Motor neuron (in vitro differentiated cells): ENCODE data around the gene SLC35G6. TPM values are rescaled to one million over a fixed set of nuclear protein-coding genes. Genes with fewer than 3 reads are reported as not detected.
"Not testable (repeated sequence)": the region's sequence is repeated elsewhere in the genome, so short reads cannot be mapped to it uniquely, and the experiment has no call there.

Experiments
- ATAC-seq, 8 experiments: fragments of 200-7000 bp; cut with Tn5 transposase; replicated peaks in 6 of 8; 2 replicates each; pipeline ENCODE4 v1.8.0; 2021; ENCODE audit warnings: mild to moderate bottlenecking in 8 of 8, moderate library complexity in 8 of 8
- H3K27ac ChIP-seq, 2 donors: fragments of 250-450 bp; sonication (Bioruptor Pico); 2 replicates each; pipeline ENCODE4 v1.9.0; 2021; ENCODE audit warnings: antibody characterized with exemption in 2 of 2, mild to moderate bottlenecking in 2 of 2, moderate library complexity in 1 of 2
- H3K4me1 ChIP-seq, 2 donors: fragments of 250-450 bp; sonication (Bioruptor Pico); replicated peaks in 1 of 2; 2 replicates each; pipeline ENCODE4 v1.6.1; 2021; ENCODE audit warnings: antibody characterized with exemption in 2 of 2, mild to moderate bottlenecking in 2 of 2, moderate library complexity in 1 of 2
- H3K4me3 ChIP-seq, 5 donors: fragments of 250-450 bp; sonication (Bioruptor Pico); 2 replicates each; pipeline ENCODE4 v1.9.0; 2021; ENCODE audit warnings: antibody characterized with exemption in 5 of 5, mild to moderate bottlenecking in 5 of 5, moderate library complexity in 4 of 5
- WGBS, 10 experiments: fragments of 450-650 bp; shearing (Covaris generic); methylation state at CpG; one replicate each; pipeline ENCODE4 v1.0.0; 2022; 5-methylcytosine and 5-hydroxymethylcytosine counted together
- in situ Hi-C, 9 experiments: fragments of 400-800 bp; cut with MboI; loops; one replicate each; pipeline ENCODE4 v1.15.0; 2021; ENCODE audit warnings: low sequenced_read_pairs in 9 of 9, low pct_unique_long_range_greater_than_20kb in 2 of 9; ENCODE audit not compliant: unreplicated experiment in 9 of 9
- total RNA-seq, 8 experiments: library from RNA; unstranded; fragments of 300-600 nt; gene quantifications; 2 replicates each; pipeline versions ENCODE4 v1.2.3 to v1.2.4, GENCODE V29; 2022

The SLC35G6 gene
- total RNA-seq, 8 experiments from 2014 or later, result 0.49 to 1.9 (median 0.86) TPM

DNA sequence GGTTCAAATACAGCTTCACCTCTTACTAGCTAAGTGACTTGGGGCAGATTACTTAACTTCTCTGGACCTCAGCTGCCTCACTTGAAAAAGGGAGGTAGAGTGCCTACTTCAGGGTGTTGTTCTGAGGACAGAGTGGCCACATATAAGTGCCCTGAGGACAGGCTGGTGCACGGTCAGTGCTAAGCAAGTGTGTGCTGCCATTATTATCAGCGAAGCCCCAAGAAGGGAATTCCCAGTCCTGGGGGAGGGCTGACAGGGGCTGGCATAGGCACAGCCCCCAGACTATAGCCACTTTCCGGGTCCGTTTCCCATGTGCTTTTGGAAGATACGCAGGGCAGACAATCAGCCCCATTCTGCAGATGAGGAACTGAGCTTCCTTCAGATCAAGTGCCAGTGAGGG is 4.3 kb upstream of the SLC35G6 start:
- ATAC-seq, result no peak
- WGBS, 10 experiments, result 83 to 100% (median 95%) methylated on average over 1 to 5 of the region's 5 CpGs; no CpG with 5 or more reads in 5 of the 10 experiments
- Histone ChIP-seq H3K4me1 (peaks cover 14 to 30% of the 10 kb centered on the region in 2 donors), H3K4me3 (no peak overlapping the region), H3K27ac (no peak overlapping the region)
- in situ Hi-C loops, result no loop called here

DNA sequence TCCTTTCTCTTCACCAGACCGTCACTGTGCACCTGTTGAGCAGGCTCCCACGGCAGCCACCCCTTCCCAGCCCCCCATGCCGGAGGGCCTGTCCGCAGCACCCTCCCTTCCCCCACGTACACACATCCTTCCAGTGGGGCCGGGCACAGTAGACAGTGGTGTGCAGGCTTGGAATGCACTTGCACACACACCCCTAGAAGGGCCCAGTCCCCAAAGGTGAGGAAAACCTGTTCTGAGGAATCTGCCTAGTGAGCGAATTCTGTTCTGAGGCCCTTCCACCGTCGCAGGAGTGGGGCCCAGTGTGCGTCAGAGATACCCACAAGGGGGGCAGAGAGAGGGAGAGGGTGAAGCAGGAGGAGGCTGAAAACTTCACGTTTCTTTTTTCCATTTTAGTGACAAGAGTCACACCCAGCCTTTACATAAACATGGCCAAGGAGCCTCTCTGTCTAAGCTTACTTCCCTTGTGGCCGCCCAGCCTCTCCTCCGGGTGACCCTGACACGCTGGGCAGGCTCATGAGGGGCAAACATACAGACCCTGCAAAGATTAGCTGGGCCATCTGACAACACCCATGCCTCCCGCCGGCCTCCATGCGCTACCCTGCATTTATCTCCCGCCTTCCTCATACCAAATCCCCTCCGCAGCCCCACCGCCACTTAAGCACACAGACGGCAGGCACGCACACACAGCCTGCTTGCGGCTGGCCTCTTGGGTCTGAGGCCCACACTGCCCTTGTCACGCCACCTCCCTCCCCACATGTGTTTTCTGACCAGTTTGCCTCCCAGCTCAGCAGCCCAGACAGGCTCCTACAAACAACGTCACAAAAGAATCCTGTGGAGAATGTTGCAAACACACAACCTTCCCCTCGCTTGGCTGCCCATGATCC is 3.6 kb upstream of the SLC35G6 start:
- ATAC-seq, result peak; percentile 22 to 52 (median 42)
- peaks cover 17 to 35% of the 10 kb centered on the region in 2 donors for H3K4me1 ChIP-seq
- peak overlapping the region; percentile 0 to 96 for H3K27ac ChIP-seq
- in situ Hi-C loops, result no loop called here
- peak overlapping the region; percentile 75 to 95 (median 91) for H3K4me3 ChIP-seq
- 0 to 49% (median 17%) methylated on average over 1 to 13 of the region's 26 CpGs; no CpG with 5 or more reads in 5 of the 10 experiments for WGBS, 10 experiments

DNA sequence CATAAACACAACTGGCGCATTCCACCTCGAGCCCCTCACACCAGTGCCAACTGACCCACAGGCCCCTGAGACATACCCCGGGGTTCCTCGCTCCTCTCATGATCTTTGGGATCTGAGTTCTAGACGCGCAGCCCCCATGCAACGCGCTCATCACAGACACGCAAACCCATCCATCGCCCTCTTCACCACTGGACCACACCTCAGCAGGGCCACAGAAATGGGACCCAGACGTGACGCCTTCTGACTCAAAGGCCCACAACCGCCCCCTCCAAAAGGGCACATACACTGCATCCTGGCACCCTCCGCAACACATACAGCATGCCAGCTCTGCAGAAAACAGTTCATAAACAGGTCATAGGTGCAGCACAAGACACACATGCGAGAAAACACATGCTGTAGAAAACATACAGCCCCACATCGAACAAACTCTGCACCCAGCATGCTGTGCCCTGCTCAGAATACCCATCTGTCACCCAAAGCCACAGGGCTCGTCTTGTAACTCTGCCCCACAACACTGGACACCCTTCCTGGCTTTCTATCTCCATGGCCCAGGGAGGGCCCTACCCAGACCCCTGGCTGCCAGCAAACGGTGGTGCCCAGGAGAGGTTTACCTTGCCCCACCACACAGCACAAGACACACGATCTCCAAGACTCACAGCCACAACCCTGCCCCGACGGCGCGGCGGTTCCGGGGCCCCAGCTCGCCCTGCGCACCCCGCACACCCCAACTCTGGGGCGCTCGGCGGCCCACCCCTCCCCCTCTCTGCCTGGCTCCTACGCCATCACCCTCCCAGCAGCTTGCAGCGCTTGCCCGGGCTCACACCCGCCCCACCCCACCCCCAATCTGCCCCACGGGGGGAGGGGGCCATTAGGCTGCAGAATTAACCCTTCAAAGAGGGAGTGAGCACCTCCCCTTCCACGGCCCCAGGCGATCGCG is 2.7 kb upstream of the SLC35G6 start:
- peak; percentile 1 to 26 (median 12) for ATAC-seq
- in situ Hi-C loops, result no loop called here
- Histone ChIP-seq H3K27ac (peak overlapping the region; percentile 93 to 96), H3K4me3 (peak overlapping the region; percentile 75 to 95 (median 91)), H3K4me1 (peaks cover 17 to 35% of the 10 kb centered on the region in 2 donors)
- 0 to 100% (median 25%) methylated on average over 1 to 7 of the region's 40 CpGs; no CpG with 5 or more reads in 1 of the 10 experiments for WGBS, 10 experiments

DNA sequence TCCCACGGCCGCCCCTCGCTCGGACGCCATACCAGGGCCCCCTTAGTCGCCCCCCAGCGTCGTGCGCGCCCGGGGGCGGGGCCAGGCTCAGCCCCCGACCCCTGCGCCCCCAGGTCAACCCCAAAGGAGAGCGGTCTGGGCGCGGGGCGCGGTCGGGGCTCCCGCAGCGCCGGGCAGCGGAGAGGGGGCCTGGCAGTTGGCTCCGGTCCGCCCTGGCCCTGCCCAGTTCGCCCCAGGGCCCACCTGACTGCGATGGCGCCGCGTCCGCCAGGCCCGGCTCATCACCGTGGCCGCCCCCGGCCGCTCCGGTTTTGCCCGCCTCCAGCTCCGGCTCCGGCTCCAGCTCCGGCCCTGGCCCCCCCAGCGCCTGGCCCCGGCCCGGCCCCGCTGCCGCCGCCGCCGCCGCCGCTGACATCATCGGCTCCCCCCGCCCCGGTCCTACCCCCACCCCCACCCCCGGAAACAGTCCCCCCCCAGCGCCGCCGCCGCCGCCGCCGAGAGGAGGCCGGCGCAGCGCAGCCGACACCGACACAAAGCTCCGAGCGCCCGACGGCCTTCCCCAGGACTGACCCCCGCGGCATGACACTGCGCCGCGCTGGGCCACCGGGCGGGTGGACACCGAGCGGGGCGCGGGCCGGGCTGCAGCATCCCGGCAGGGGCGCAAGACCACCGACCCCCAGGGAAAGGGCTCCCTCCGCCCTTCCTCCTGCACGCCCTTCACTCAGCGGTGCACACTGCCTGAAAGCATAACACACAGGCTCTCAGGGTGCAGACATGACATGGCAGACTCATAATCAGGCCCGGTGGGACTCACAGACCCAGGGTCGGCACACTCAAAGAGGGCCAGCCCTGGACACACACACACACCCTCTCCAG is 1.8 kb upstream of the SLC35G6 start, which contains the start of gene ZBTB4:
Gene ZBTB4, minus strand, starts transcription at position 419 of the 876 bp plus-strand sequence. CDS start 12,830 bp downstream, outside the sequence.
- Histone ChIP-seq H3K4me3 (peak within 1 kb of the TSS; percentile 75 to 95 (median 91)), H3K27ac (peak within 1 kb of the TSS; percentile 93 to 96), H3K4me1 (peaks cover 17 to 35% of the 10 kb centered on the region in 2 donors)
- ATAC-seq, result peak; percentile 1 to 34 (median 23)
- in situ Hi-C loops, result no loop called here
- WGBS, 10 experiments, result 0 to 10% (median 7%) methylated on average over 1 to 3 of the region's 92 CpGs; no CpG with 5 or more reads in 7 of the 10 experiments

DNA sequence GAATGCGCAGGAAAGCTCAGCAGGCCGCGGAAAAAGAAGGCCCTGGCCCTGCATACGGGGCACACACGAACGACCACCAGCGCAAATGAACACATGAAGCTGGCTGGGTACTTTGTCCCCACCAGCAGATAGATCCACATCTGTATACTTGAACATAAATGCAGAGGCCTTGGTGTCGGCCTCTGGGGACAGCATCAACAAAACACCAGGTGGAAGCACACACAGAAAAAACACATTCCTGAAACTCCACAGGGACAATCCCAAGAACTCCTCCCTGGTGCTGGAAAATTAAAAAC is 1.2 kb upstream of the SLC35G6 start:
- Histone ChIP-seq H3K4me3 (peak overlapping the region; percentile 75 to 95 (median 91)), H3K27ac (peak overlapping the region; percentile 93 to 96), H3K4me1 (peaks cover 17 to 35% of the 10 kb centered on the region in 2 donors)
- no peak for ATAC-seq
- in situ Hi-C loops, result no loop called here
- WGBS, 10 experiments, result 0 to 20% (median 0%) methylated on average over 1 to 3 of the region's 8 CpGs; no CpG with 5 or more reads in 7 of the 10 experiments

DNA sequence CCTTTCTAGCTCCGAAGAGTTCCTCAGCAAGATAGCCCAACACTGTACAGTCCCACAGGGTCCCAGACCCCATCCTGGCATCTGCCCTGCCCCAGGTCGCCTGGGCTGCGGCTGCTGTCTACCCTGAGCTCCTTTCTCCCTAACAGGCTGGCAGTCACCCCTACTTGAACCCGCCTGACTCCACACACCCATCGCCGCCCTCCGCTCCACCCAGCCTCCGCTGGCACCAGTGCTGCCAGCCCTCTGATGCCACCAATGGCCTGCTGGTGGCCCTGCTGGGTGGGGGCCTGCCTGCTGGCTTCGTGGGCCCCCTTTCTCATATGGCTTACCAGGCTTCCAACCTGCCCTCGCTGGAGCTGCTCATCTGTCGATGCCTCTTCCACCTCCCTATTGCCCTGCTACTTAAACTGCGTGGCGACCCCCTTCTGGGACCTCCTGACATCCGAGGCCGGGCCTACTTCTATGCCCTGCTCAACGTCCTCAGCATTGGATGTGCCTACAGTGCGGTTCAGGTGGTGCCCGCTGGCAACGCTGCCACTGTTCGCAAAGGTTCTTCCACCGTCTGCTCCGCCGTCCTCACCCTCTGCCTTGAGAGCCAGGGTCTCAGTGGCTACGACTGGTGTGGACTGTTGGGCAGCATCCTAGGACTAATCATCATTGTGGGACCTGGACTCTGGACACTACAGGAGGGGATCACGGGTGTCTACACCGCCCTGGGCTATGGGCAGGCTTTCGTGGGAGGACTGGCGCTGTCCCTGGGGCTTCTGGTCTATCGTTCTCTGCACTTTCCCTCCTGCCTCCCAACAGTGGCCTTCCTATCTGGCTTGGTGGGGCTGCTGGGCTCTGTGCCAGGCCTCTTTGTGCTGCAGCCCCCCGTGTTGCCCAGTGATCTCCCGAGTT is 846 bp downstream of the SLC35G6 start:
- in situ Hi-C loops, ATAC-seq, H3K4me3 ChIP-seq: not testable (repeated sequence)
- Histone ChIP-seq H3K27ac (peak overlapping the region in 1 of 2 donors; percentile 54), H3K4me1 (peaks cover 30 to 48% of the 10 kb centered on the region in 2 donors)
- 93 to 100% (median 100%) methylated on average over 1 to 13 of the region's 31 CpGs; no CpG with 5 or more reads in 2 of the 10 experiments for WGBS, 10 experiments

DNA sequence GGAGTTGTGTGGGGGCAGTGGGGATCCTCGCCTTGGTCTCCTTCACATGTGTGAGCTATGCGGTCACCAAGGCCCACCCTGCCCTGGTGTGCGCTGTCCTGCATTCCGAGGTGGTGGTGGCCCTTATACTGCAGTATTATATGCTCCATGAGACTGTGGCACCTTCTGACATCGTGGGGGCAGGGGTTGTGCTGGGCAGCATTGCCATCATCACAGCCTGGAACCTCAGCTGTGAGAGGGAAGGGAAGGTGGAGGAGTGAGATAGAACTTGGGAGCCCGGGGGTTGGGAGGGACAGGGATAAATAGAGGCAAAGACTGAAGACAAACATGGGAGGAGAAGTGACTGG is 1.5 kb downstream of the SLC35G6 start:
- Histone ChIP-seq H3K27ac (peak overlapping the region; percentile 100), H3K4me1 (peaks cover 28 to 46% of the 10 kb centered on the region in 2 donors), H3K4me3 (peak overlapping the region in 3 of 5 donors; percentile 50 to 82 (median 53))
- in situ Hi-C loops, ATAC-seq: not testable (repeated sequence)
- 60 to 77% methylated on average over 2 to 4 of the region's 6 CpGs; no CpG with 5 or more reads in 8 of the 10 experiments for WGBS, 10 experiments

DNA sequence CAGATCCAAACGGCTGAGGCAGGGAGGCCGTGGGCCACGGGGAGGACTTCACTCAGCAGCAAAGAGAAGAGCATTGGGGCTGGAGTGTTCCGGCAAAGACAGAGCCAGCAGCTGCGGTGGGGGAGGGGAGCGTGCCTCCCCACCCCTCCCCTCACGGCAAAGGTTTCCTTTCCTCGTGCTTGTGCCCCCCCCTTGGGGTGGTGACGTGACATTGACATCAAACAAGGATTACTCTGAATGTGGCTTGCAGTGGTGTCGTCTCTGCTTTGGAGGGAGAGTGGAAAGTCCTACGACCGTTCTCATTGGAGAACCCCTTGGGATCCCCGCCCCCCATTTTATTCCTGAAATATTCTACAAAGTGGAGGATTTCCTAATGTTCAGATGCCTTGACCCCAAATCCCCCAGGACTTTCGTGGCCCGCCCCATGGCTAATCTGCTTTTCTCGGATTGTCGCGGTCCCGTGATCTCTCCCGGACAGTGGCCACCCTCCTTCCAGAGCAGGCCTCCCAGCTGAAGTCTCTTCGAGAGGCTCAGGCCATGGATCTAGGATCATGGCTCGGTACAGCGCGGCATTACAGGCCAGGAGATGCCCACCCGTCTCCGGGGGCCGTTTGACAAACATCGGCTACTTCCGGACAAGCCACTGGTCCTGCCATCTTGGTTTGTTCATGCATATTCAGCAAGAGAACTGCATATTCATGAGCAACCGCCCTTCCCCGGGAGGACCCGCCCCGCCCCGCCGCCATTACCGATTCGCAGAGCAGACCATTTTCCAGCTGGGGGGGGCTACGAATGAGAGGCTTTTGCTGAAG is 2.2 kb downstream of the SLC35G6 start:
- H3K4me1 ChIP-seq, result peaks cover 28 to 38% of the 10 kb centered on the region in 2 donors
- whole genome bisulfite sequencing, 10 experiments, result 0 to 8% (median 0%) methylated on average over 1 to 11 of the region's 38 CpGs; no CpG with 5 or more reads in 4 of the 10 experiments
- H3K27ac ChIP-seq, result peak overlapping the region; percentile 100
- peak overlapping the region; percentile 50 to 83 (median 53) for H3K4me3 ChIP-seq
- ATAC-seq, result peak; percentile 43 to 68 (median 59)
- in situ Hi-C loops, result no loop called here

DNA sequence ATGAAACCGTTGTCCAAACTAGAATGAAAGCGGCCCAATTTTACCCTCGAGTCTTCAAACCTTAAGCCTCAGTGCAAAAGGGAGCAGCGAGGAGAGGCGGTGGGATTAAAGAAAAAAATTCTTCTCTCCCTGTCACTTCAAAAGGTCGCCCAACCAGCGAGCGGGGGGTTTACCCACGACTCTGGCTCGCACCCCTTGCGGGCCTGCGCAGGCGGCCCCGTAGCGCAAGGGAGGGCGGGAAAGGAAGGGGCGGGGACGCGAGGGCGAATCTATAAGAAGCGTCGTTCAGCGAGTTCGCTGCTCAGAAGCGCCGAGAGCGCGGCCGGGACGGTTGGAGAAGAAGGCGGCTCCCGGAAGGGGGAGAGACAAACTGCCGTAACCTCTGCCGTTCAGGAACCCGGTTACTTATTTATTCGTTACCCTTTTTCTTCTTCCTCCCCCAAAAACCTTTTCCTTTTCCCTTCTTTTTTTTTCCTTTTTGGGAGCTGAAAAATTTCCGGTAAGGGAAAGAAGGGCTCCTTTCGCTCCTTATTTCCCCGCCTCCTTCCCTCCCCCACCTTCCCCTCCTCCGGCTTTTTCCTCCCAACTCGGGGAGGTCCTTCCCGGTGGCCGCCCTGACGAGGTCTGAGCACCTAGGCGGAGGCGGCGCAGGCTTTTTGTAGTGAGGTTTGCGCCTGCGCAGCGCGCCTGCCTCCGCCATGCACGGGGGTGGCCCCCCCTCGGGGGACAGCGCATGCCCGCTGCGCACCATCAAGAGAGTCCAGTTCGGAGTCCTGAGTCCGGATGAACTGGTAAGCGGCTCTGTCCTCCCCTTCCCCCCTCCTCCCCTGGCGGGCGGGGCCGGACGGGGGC is 3.0 kb downstream of the SLC35G6 start, which contains the start of gene POLR2A:
Gene POLR2A, plus strand, starts transcription at position 300 of the 852 bp plus-strand sequence.
- WGBS, 10 experiments, result 0% methylated on average over 3 to 16 of the region's 64 CpGs; no CpG with 5 or more reads in 6 of the 10 experiments
- H3K4me3 ChIP-seq, result peak within 1 kb of the TSS; percentile 50 to 83 (median 53)
- H3K4me1 ChIP-seq, result peaks cover 30 to 38% of the 10 kb centered on the region in 2 donors
- ATAC-seq, result peak; percentile 47 to 69 (median 58)
- peak within 1 kb of the TSS; percentile 100 for H3K27ac ChIP-seq
- in situ Hi-C loops, result no loop called here

DNA sequence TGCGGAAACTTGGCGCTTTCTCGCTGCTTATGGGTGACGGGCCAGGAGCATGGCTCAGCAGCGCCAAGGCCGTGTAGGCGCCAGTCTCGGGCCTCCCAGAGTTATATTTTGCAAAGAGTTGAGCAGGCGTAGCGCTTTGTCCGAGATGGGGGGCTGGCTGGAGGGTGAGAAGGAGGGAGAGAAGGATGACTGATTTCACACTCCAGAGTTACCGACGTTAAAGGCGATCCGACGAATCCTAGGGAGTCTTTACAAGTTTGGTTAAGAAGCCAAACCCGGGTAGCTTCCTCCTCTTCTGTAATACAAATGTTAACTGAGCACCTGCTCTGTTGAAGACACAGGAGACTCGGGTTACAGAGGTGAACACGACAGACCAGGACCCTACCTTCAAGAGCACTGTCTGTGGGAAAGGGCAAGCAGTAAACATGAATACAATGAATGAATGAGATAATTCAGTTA is 3.7 kb downstream of the SLC35G6 start:
- peak in 1 of 8 experiments; percentile 0 for ATAC-seq
- 0 to 3% (median 0%) methylated on average over 1 to 10 of the region's 19 CpGs; no CpG with 5 or more reads in 3 of the 10 experiments for WGBS, 10 experiments
- in situ Hi-C loops, result no loop called here
- peak overlapping the region in 1 of 2 donors; percentile 100 for H3K27ac ChIP-seq
- peaks cover 30 to 37% of the 10 kb centered on the region in 2 donors for H3K4me1 ChIP-seq
- H3K4me3 ChIP-seq, result peak overlapping the region; percentile 50 to 83 (median 53)
